Esophagus squamous epithelium (tissue), 4 donors: Measurements from ENCODE around the gene RARB.

Source experiments
- POLR2A ChIP-seq, 4 donors: fragments of 450-650 bp; IDR thresholded peaks; one replicate each; pipeline ENCODE4 v1.6.1; 2017; ENCODE audit warnings: antibody characterized with exemption in 4 of 4, mild to moderate bottlenecking in 4 of 4, moderate library complexity in 3 of 4
- TF ChIP-seq, protein P1 (sequence below), 6 experiments: fragments of 450-650 bp in 4 of 6; fragments of 200-600 bp in 2 of 6; sonication (generic) in 2 of 6; IDR thresholded peaks; one replicate each; pipeline ENCODE4 v1.5.1; 2016 to 2019; ENCODE audit warnings: antibody characterized with exemption in 6 of 6, mild to moderate bottlenecking in 4 of 6, moderate library complexity in 4 of 6

DNA sequence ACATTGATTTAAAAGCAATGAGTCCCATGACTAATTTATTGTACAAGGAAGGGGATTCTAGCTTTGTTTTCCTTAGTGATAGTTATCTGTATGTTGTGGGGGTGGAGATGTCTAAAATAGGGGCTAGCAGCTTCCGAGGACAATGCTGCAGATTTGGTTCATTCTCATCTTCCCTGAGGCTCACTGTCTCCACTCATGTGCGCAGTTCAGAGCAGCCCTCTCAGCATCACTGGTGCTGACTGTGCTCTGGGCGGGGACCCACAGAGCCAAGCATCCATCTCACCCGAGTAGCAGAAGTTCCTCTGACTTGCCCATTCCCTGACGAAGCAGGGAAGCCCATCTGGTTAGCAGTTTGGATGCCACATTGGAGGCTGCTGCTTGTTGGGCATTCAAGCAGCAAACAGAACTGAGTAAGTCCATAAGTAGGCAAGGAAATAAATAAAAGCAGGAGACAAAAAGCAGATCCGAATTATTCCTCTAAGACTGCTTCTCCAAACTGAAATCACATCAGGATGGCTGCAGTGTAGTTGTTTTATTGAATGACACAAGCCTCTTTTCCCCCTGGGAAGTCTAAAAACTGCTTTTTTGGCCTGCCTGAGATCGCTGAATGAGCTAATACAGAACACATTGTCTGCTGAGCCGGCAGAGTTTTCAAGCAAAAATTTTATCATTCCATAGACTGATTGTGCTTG lies 27.5 kb downstream of the RARB start:
- TF ChIP-seq POLR2A (IDR thresholded peaks at IDR 0.05) = no peak
- TF ChIP-seq, protein P1, sequence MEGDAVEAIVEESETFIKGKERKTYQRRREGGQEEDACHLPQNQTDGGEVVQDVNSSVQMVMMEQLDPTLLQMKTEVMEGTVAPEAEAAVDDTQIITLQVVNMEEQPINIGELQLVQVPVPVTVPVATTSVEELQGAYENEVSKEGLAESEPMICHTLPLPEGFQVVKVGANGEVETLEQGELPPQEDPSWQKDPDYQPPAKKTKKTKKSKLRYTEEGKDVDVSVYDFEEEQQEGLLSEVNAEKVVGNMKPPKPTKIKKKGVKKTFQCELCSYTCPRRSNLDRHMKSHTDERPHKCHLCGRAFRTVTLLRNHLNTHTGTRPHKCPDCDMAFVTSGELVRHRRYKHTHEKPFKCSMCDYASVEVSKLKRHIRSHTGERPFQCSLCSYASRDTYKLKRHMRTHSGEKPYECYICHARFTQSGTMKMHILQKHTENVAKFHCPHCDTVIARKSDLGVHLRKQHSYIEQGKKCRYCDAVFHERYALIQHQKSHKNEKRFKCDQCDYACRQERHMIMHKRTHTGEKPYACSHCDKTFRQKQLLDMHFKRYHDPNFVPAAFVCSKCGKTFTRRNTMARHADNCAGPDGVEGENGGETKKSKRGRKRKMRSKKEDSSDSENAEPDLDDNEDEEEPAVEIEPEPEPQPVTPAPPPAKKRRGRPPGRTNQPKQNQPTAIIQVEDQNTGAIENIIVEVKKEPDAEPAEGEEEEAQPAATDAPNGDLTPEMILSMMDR (IDR thresholded peaks at IDR 0.05) = no peak
